Stimulated activated CD8-positive, alpha-beta memory T cell treated with anti-CD3 and anti-CD28 coated beads, Interleukin-12 subunit alpha, Interleukin-12 subunit beta, amount 100 ng/mL, for 24 hours (primary cell): ENCODE results near the gene CFAP46.
"Not testable (repeated sequence)": the region's sequence is repeated elsewhere in the genome, so short reads cannot be mapped to it uniquely, and the experiment has no call there.

Experiments used
- DNase-seq: peaks from one replicate; pipeline ENCODE4 v3.0.0-alpha.2; 2020; ENCODE audit errors: extremely low read depth

CFAP46 gene

GRCh38 chr10:132827861-132828539 lies 114.4 kb downstream of the CFAP46 start:
- no peak for DNase-seq

GRCh38 chr10:132827423-132827789 lies 115.0 kb downstream of the CFAP46 start:
- no peak for DNase-seq

- no peak for DNase-seq
Measured at GRCh38 chr10:132826524-132827422, 115.6 kb downstream of the CFAP46 start.

GRCh38 chr10:132825783-132826523 lies 116.4 kb downstream of the CFAP46 start:
- DNase-seq: not testable (repeated sequence)

GRCh38 chr10:132820056-132820455 lies 122.3 kb downstream of the CFAP46 start:
- no peak for DNase-seq

GRCh38 chr10:132817701-132818211 lies 124.6 kb downstream of the CFAP46 start:
- no peak for DNase-seq

- DNase-seq: no peak
Measured at GRCh38 chr10:132816718-132817117, 125.7 kb downstream of the CFAP46 start.

GRCh38 chr10:132815168-132815857 lies 127.1 kb downstream of the CFAP46 start:
- no peak for DNase-seq

GRCh38 chr10:132814469-132814856 lies 127.9 kb downstream of the CFAP46 start:
- no peak for DNase-seq

GRCh38 chr10:132813560-132814468 lies 128.6 kb downstream of the CFAP46 start:
- no peak for DNase-seq

- no peak for DNase-seq
Measured at GRCh38 chr10:132813001-132813401, 129.4 kb downstream of the CFAP46 start.

- DNase-seq: no peak
Measured at GRCh38 chr10:132812520-132812919, 129.8 kb downstream of the CFAP46 start.

- no peak for DNase-seq
Measured at GRCh38 chr10:132811891-132812481, 130.4 kb downstream of the CFAP46 start.

GRCh38 chr10:132810807-132811700 lies 131.3 kb downstream of the CFAP46 start:
- DNase-seq: no peak

- DNase-seq: no peak
Measured at GRCh38 chr10:132810141-132810806, 132.1 kb downstream of the CFAP46 start.

GRCh38 chr10:132809232-132810140 lies 132.9 kb downstream of the CFAP46 start:
- no peak for DNase-seq
